HG02759 (cell line): Measurements from ENCODE around the gene TMEM14B.
"Not testable (repeated sequence)": the region's sequence is repeated elsewhere in the genome, so short reads cannot be mapped to it uniquely, and the experiment has no call there.

Experiments used
- ATAC-seq: cut with Tn5 transposase; IDR thresholded peaks from one replicate; pipeline ENCODE4 v1.9.1; 2021; ENCODE audit warnings: mild to moderate bottlenecking, moderate library complexity; ENCODE audit not compliant: unreplicated experiment

TMEM14B gene

DNA sequence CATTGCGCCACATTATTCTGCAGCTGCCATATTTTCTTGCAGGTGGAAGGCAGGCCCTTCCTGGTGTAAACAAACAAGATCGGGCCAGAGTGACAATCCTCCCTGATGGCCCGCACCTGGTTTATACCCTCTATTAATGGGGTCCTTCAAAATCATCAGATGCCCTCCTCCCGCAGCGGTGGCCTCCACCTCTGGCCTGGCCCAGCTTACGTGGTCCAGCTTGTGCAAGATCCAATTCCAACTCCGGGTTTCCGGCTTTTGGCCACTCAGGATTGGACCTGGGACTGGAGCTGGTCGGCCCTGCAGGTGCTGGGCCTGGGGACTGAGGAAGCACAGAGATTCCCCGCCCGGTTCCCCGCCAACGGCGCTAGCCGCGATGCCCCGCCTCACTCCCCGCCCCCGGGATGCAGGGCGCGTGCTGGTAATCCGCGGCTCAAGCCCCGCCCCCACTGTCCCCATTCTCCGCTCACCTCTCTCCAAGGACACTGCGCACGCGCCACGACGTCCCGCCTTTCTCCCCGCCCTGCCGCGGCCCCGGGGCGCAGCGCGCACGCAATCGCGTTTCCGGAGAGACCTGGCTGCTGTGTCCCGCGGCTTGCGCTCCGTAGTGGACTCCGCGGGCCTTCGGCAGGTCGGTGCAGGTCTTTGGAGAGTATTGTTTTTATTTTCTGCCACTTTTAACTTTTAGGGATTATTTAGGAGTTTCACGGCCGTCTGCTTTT, at the start of gene TMEM14B:
TMEM14B (plus strand) TSS at position 555 of the 722 bp plus-strand sequence. CDS start 1,441 bp downstream, outside the sequence.
- ATAC-seq: peak; percentile 98

DNA sequence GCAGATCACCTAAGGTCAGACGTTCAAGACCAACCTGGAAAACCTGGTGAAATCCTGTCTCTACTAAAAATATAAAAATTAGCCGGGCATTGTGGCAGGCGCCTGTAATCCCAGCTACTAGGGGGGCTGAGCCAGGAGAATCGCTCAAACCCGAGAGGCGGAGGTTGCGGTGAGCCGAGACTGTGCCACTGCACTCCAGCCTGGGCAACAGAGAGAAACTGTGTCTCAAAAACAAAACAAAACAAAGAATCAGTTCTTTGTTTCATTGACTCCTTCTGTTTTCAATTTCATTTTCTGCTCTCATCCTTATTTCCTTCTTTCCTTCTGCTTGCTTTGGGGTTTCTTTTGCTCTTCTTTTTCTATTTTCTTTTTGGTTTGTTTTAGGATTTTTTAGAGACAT, 33.6 kb upstream of the TMEM14B start:
- no peak for ATAC-seq

DNA sequence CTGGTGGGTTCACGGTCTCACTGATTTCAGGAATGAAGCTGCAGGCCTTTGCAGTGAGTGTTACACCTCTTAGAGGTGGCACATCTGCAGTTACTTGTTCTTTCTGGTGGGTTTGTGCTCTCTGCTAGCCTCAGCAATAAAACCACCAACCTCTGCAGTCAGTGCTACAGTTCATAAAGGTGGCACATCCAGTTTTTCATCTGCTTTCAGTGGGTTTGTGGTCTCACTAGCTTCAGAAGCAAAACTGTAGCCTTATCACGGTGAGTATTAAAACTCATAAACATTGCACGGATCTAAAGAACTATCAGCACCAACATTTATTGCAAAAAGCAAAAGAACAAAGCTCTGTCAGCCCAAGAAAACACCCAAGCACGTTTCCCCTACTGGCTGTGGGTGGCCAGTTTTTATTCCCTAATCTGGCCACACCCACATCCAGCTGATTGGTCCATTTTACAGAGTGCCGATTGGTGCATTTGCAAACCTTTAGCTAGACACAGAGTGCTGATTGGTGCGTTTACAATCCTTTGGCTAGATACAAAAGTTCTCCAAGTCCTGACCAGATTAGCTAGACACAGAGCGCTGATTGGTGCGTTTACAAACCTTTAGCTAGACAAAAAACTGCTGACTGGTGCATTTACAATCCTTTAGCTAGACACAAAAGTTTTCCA, 28.2 kb upstream of the TMEM14B start:
- no peak for ATAC-seq

DNA sequence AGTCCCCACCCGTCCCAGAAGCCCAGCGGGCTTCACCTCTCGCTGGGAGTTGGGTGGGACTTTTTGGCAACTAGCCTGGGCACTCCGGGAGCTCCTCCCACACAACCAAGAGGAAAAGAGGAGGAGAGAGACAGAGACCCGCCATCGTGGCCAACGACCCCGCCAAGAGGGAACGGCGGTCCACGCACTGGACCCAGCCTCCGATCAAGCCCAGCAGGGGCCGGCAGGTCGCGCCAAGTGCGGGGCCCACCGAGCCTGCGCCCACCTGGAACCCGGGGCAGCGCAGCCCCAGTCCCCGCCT, 27.7 kb upstream of the TMEM14B start:
- no peak for ATAC-seq

DNA sequence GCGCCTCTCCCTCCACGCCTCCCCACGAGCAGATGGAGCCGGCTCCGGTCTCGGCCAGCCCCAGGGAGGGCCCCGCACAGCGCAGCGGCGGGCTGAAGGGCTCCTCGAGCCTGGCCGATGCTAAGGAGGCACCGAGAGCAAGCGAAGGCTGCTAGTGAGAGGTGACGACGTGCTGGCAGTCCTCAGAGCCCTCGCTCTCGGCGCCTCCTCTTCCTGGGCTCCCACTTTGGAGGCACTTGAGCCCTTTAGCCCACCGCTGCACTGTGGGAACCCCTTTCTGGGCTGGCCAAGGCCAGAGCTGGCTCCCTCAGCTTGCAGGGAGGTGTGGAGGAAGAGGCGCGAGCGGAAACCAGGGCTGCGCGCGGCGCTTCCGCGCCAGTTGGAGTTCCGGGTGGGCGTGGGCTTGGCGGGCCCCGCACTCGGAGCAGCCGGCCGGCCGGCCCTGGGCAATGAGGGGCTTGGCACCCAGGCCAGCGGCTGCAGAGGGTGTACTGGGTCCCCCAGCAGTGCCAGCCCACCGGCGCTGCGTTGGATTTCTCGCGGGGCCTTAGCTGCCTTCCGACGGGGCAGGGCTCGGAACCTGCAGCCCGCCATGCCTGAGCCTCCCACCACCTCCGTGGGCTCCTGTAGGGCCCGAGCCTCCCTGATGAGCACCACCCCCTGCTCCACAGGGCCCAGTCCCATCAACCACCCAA, 27.2 kb upstream of the TMEM14B start:
- ATAC-seq: peak; percentile 14

DNA sequence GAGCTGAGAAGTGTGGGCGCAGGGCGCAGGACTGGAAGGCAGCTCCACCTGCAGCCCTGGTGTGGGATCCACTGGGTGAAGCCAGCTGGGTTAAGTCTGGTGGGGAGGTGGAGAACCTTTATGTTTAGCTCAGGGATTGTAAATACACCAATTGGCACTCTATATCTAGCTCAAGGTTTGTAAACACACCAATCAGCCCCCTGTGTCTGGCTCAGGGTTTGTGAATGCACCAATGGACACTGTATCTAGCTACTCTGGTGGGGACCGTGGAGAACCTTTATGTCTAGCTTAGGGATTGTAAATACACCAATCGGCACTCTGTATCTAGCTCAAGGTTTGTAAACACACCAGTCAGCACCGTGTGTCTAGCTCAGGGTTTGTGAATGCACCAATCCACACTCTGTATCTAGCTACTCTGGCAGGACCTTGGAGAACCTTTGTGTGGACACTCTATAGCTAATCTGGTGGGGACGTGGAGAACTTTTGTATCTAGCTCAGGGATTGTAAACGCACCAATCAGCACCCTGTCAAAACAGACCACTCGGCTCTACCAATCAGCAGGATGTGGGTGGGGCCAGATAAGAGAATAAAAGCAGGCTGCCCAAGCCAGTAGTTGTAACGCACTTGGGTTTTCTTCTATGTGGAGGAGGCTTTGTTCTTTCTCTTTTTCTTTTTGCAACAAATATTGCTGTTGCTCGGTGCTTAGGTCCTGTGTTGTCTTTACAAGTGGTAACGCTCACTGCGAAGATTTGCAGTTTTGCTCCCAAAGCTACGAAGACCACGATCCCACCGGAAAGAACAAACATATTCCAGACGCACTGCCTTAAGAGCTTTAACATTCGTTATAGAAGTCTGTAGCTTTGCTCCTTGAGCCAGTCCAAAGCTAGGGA, 26.4 kb upstream of the TMEM14B start:
- ATAC-seq: not testable (repeated sequence)

DNA sequence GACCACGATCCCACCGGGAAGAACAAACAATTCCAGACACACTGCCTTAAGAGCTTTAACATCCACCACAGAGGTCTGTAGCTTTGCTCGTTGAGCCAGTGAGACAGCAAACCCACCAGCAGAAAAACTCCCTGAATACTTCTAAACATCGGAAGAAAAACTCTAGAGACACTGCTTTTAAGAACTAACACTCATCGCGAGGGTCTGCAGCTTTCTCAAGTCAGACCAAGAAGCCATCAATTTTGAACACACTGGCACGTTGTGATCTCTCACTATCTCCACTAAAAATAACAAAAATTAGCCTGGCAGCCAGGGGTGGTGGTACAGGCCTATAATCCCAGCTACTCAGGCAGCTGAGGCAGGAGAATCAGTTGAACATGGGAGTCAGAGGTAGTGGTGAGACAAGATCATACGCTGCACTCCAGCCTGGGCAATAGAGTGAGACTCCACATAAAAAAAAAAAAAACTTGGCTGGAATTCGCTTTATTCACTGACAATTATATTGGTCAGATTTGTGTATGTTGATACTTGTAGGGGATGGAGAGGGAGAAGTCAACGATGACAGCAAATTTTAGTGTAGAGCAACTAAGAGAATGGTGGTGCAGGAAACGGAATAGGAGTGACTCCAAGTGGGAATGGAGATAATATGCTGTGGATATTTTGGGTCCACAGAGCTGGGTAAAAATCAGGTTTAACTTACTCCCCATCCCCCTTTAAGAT, 25.6 kb upstream of the TMEM14B start:
- no peak for ATAC-seq

DNA sequence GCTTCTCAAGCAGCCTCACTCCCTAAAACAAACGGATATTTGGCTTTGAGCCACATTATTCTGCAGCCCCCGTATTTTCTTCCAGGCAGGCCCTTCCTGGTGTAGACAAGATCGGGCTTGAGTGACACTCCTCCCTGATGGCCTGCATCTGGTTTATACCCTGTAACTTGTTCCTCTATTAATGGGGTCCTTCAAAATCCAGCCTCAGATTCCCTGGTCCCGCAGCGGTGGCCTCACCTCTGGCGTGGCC, 25.1 kb upstream of the TMEM14B start:
- ATAC-seq: no peak

DNA sequence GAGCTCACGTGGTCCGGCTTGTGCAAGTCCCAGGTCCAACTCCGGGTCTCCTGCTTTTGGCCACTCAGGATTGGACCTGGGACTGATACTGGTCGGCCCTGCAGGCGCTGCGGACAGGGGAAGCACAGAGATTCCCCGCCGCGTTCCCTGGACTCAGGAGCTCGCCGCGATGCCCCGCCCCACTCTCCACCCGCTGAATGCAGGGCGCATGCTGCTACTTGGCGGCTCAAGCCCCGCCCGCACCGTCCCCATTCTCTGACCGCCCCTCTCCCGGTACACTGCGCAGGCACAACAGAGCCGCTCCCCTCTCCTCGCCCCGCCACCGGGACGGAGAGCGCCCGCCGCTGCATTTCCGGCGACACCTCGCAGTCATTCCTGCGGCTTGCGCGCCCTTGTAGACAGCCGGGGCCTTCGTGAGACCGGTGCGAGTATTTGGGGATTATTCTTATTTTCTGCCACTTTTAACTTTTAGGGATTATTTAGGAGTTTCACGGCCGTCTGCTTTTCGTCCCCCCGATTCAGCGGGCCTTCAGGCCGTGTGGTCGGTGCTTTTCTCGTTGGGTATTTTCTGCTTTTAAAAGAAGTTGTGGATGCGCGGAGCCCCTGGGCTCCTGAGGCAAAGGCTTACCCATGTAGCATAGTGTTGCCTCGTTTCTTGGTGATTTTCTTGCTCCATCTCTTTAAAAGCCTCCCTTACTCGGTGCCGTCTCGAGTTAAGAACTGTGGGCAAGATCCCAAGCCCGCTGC, 24.6 kb upstream of the TMEM14B start, which contains the start of gene TMEM14C:
TMEM14C (plus strand) TSS at position 251 of the 747 bp plus-strand sequence. CDS start 1,544 bp downstream, outside the sequence.
- peak; percentile 98 for ATAC-seq

DNA sequence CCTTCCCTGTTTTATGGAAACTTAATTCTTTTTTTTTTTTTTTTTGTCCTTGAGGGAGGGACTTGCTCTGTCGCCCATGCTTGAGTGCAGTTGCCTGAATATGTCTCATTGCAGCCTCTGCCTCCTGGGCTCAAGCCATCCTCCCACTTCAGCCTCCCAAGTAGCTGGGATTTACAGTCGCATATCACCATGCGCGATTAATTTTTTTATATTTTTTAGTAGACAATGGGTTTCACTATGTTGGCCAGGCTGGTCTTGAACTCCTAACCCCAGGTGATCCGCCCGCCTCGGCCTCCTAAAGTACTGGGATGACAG, 24.1 kb upstream of the TMEM14B start:
- no peak for ATAC-seq

DNA sequence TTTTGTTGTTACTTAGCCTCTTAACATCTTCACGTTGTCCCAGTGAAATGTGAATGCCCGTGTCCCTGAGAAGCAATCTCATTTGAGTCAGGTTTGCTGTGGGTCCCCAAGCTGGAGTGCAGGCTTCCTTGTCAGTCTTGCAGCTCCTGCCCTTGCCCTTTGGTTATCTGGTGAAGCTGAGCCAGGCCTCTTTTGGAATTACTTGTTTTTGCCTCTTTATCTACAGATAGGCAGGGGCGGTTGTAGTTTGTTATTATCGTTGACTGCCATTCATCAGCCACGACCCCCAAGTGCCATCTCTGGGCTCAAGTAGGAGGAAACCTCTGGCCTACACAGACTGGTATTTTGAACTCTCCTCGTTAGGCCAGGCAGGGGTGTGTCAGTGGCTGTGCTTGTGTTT, 22.6 kb upstream of the TMEM14B start:
- ATAC-seq: no peak

DNA sequence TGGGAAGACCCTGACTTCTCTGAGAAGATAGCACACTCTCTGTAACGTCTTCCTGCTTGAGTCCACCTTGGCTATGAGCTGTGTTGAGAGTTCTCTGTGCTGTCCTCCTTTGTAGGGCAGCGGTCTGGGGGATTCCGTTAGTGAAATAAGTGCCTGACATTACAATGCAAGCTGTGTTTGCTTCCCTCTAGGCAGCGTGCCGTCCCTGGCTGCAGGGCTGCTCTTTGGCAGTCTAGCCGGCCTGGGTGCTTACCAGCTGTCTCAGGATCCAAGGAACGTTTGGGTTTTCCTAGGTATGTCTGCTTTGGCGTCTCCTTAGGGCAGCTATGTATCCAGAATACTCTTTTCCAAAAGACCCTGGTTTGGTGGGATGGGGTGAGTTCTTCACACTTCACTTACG, 21.9 kb upstream of the TMEM14B start:
- no peak for ATAC-seq

DNA sequence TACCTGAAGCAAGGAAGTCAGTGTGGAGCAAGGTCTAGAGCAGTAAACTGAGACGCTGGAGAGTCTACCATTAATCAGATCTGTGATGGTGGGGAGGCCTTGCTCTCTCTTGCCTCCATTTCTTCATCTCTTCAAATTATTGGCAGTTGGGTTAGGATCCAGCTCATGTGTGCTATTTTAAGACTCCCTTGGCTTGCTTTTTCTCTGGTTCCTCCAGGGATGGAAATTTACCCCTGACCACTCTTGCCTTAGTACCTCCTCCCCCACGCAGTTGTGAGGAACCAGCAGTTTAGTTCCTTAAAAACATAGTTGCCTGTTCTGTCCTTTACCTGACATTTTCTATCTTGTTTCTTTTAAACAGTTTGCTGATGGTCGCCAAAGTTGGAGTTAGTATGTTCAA, 17.4 kb upstream of the TMEM14B start:
- no peak for ATAC-seq

DNA sequence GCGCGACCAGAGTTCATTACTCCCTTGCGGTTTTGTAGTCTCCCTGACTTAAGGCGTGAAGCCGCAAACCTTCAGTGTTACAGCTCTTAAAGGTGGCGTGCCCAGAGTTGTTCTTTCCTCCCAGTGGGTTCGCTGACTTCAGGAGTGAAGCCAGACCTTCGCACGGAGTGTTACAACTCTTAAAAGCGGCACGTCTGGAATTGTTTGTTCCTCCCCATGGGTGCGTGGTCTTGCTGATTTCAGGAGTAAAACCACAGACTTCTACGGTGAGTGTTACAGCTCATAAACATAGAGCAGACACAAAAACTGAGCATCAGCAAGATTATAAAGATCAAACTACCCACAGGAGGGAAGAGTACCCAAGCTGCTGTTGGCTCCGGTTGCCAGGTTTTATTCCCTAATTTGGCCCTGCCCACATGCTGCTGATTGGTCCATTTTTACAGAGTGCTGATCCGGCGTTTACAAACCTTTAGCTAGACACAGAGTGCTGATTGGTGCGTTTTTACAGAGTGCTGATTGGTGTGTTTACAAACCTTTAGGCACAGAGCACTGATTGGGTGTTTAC, 14.4 kb upstream of the TMEM14B start:
- no peak for ATAC-seq

DNA sequence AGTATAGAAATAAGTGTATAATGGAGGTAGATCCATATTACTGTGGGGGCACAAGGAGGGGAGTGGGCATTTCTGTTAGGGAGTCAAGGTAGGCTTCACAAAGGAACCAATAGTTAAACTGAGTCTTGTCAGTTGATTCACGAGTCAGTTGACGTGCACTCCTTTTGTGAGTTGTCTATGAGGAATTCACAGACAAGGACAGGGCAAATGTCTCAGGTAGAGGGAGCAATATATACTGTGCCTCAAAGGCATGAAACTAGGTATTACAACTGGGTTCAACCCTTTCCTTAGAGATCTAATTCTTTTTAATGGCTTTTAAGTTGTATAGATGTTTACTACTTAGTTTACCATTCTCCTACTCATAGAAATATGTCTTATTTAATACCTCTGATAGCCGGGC, 13.7 kb upstream of the TMEM14B start:
- no peak for ATAC-seq

DNA sequence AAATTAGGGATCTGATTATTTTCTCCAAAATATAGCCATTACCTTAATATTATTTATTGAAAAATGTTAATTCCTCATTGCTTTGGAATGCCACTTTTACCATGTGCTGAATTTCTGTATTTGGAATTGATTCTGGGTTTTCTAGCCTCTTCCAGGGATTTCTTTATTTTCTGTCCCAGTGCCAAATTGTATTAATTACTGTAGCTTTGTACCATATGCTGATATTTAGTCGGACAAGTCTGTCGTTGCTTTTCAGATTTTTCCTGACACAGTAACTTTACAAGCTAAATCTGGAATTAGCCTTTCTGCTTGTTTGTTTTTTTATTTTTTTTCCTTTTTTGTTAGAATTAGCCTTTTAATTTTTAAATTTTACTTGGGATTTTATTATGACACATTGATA, 10.9 kb upstream of the TMEM14B start:
- no peak for ATAC-seq

DNA sequence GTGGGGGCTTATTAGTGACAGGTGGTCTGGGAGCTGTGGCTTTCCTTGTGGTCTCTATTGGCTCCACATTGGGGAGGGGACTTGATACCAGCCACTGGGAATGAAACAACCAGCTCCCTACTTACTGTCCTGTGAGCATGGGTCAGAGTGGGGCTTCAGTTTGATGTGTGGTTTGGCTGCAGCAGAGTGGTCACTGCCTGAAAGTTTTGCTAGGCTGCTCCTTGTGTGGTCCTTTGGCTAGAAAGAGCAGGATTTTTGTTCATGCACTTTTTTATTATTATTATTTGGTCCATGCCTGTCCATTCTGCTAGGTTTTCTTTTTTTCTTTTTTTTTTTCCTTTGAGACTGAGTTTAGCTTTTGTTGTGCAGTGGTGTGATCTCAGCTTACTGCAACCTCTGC, 7.5 kb upstream of the TMEM14B start:
- no peak for ATAC-seq

DNA sequence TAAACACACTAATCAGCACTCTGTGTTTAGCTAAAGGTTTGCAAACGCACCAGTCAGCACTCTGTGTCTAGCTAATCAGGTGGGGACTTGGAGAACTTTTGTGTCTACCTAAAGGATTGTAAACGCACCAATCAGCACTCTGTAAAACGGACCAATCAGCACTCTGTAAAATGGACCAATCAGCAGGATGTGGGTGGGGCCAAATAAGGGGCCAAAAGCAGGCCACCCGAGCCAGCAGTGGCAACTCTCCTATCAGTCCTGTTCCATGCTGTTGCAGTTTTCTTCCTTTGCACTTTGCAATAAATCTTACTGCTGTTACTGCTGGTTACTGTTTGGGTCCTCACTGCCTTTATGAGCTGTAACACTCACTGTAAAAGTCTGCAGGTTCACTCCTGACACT, 6.0 kb upstream of the TMEM14B start:
- ATAC-seq: not testable (repeated sequence)

DNA sequence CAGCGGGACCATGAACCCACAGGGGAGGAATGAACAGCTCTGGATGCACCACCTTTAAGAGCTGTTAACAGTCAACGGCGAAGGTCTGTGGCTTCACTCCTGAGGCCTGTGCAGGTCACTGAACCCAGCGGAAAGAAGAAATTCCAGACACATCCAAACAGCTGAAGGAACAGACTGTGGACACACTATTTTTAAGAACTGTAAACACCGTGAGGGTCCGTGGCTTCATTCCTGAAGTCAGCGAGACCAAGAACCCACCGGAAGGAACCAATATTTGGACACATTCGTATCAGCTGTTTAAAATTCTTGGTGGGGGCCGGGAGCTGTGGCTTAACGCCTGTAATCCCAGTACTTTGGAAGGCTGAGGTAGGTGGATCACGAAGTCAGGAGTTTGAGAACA, 5.4 kb upstream of the TMEM14B start:
- ATAC-seq: no peak

DNA sequence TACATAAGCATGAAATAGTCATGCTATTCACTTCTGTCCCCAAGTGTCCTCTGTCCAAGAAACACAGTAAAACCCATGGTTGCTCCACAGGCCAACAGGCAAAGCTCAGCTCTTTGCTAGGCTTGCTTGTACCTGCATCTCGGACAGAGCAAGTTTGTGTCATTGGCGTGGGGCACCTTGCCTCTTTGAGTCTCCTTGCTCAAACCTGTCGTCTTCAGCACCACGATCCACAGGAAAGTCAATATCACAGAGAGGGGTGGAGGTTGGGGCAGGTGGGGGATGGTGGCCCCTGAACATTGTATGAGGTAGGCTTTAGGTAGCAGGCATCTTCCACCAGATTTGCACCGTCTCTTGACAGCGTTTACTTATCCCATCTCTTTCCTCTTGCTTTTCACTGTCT, 4.1 kb upstream of the TMEM14B start:
- ATAC-seq: no peak
